Spleen (tissue), 7 donors: ENCODE results near the gene OR1N1.

ENCODE experiments used
- POLR2A ChIP-seq, 3 donors: fragments of 450-650 bp; IDR thresholded peaks; one replicate each; pipeline ENCODE4 v1.5.1; 2017; ENCODE audit warnings: antibody characterized with exemption in 3 of 3, mild to moderate bottlenecking in 1 of 3
- POLR2AphosphoS5 ChIP-seq, 3 donors: sonication (generic); formaldehyde crosslinking; IDR thresholded peaks; one replicate each; pipeline ENCODE4 v1.5.1; 2017; ENCODE audit warnings: antibody characterized with exemption in 3 of 3
- TF ChIP-seq, protein P1 (sequence below), 11 experiments: fragments of 200-600 bp in 7 of 11; fragments of 450-650 bp in 4 of 11; sonication (generic) in 4 of 11; IDR thresholded peaks in 8 of 11; conservative IDR thresholded peaks in 3 of 11; 1 replicate in 7 of 11; 2 replicates in 4 of 11; pipeline versions ENCODE4 v1.4.0 to v1.8.0; 2016 to 2021; ENCODE audit warnings: antibody characterized with exemption in 11 of 11, inconsistent platforms in 4 of 11, mild to moderate bottlenecking in 1 of 11
- donor health status: DM: no; HTN: no; CAD: no; lungs with moderate emphysema.
- donor health status: DM: no; HTN: no; CAD: no.
- donor health status: DM: no; HTN: no; CAD: no.

DNA sequence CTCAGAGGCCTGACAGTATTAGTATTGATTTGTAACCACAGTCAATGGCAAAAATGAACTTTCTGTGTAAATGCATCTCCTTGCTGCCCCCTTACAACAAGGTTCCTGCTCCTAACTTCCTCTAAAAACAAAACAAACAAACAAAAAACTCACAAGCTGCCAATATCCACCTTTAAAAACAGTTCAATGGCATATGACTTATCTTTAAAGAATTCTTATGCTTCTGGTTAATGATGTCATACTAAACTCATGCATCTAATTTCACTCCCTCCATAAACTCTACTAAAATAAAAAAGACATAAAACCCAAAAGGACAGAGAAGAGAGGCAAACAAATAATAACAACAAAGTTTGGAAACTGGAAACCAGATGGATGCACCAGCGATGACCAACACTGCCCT, 9.0 kb upstream of the OR1N1 start:
- TF ChIP-seq, protein P1, sequence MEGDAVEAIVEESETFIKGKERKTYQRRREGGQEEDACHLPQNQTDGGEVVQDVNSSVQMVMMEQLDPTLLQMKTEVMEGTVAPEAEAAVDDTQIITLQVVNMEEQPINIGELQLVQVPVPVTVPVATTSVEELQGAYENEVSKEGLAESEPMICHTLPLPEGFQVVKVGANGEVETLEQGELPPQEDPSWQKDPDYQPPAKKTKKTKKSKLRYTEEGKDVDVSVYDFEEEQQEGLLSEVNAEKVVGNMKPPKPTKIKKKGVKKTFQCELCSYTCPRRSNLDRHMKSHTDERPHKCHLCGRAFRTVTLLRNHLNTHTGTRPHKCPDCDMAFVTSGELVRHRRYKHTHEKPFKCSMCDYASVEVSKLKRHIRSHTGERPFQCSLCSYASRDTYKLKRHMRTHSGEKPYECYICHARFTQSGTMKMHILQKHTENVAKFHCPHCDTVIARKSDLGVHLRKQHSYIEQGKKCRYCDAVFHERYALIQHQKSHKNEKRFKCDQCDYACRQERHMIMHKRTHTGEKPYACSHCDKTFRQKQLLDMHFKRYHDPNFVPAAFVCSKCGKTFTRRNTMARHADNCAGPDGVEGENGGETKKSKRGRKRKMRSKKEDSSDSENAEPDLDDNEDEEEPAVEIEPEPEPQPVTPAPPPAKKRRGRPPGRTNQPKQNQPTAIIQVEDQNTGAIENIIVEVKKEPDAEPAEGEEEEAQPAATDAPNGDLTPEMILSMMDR (IDR thresholded peaks at IDR 0.05 in 8 of 11, conservative IDR thresholded peaks at IDR 0.05 in 3 of 11) = no peak
- TF ChIP-seq POLR2AphosphoS5 (IDR thresholded peaks at IDR 0.05) (no peak), POLR2A (IDR thresholded peaks at IDR 0.05) (no peak)
